GM12874 (cell line): ENCODE measurements around the gene ADK.

Source experiments
- CTCF ChIP-seq: IDR thresholded peaks from 2 replicates; pipeline ENCODE4 v1.5.1; 2011; ENCODE audit warnings: low read depth, mild to moderate bottlenecking, control low read depth, low read length, moderate library complexity; ENCODE audit not compliant: insufficient read depth

ADK gene

GRCh38 chr10:74585231-74586087, 434.4 kb downstream of the ADK start:
- TF ChIP-seq CTCF: no peak

GRCh38 chr10:74586088-74586585, 435.1 kb downstream of the ADK start:
- TF ChIP-seq CTCF: no peak

GRCh38 chr10:74587109-74587854, 436.3 kb downstream of the ADK start:
- TF ChIP-seq CTCF: no peak

- no peak for TF ChIP-seq CTCF
Measured at GRCh38 chr10:74589226-74589673, 438.2 kb downstream of the ADK start.

- no peak for TF ChIP-seq CTCF
Measured at GRCh38 chr10:74589851-74590250, 438.8 kb downstream of the ADK start.

GRCh38 chr10:74593470-74593869, 442.4 kb downstream of the ADK start:
- TF ChIP-seq CTCF: no peak

GRCh38 chr10:74596713-74597112, 445.7 kb downstream of the ADK start:
- no peak for TF ChIP-seq CTCF
